Urinary bladder (tissue), 4 donors: ENCODE results near the gene TADA3. TPM values are rescaled to one million over a fixed set of nuclear protein-coding genes. Genes with fewer than 3 reads are reported as not detected.

Source experiments
- DNase-seq: peaks from one replicate; pipeline ENCODE4 v3.0.0-alpha.2; 2015; ENCODE audit errors: extremely low spot score
- H3K27ac ChIP-seq: one replicate; pipeline ENCODE4 v1.5.1; 2013; ENCODE audit warnings: low read depth, mild to moderate bottlenecking, moderate library complexity
- H3K36me3 ChIP-seq: one replicate; pipeline ENCODE4 v1.6.1; 2013; ENCODE audit warnings: mild to moderate bottlenecking, moderate library complexity; ENCODE audit not compliant: insufficient read depth
- H3K4me1 ChIP-seq: one replicate; pipeline ENCODE4 v1.6.1; 2013; ENCODE audit warnings: mild to moderate bottlenecking, moderate library complexity; ENCODE audit not compliant: insufficient read depth
- H3K4me3 ChIP-seq: one replicate; pipeline ENCODE4 v1.5.1; 2013; ENCODE audit warnings: low read depth, low read length
- WGBS: extraction: QIAGEN DNeasy Blood & Tissue Kit; methylation state at CpG from one replicate; pipeline ENCODE4 v1.1.7; 2013; 5-methylcytosine and 5-hydroxymethylcytosine counted together
- polyA plus RNA-seq: library from polyadenylated mRNA; stranded (reverse); fragments of 200-250 nt; gene quantifications from one replicate; pipeline ENCODE4 v1.2.3, GENCODE V29; 2013
- total RNA-seq: library from RNA; depleted of rRNA; stranded (reverse); fragments of >200 nt; gene quantifications from one replicate; pipeline ENCODE4 v1.2.3, GENCODE V29; 2014
- donor health status: healthy with polysubstance abuse.
- donor health status: healthy.

TADA3 gene
- total and polyA plus RNA-seq, 2 donors, result 33.2 to 67.9 TPM

GRCh38 chr3:9804996-9805395 is 12.7 kb upstream of the TADA3 start:
- DNase-seq, result no peak
- 88% methylated on average over 5 of the region's 5 CpGs for WGBS
- peaks cover 13% of the 10 kb centered on the region for H3K36me3 ChIP-seq
- H3K27ac ChIP-seq, result no peak overlapping the region
- no peak overlapping the region for H3K4me3 ChIP-seq
- H3K4me1 ChIP-seq, result no peaks in the 10 kb centered on the region

GRCh38 chr3:9803494-9803893 is 11.2 kb upstream of the TADA3 start:
- no peak overlapping the region for H3K4me3 ChIP-seq
- DNase-seq, result no peak
- no peak overlapping the region for H3K27ac ChIP-seq
- 91% methylated on average over 1 of the region's 1 CpG for WGBS
- peaks cover 15% of the 10 kb centered on the region for H3K36me3 ChIP-seq
- H3K4me1 ChIP-seq, result no peaks in the 10 kb centered on the region

- Histone ChIP-seq H3K4me1 (no peaks in the 10 kb centered on the region), H3K27ac (no peak overlapping the region), H3K36me3 (peaks cover 9% of the 10 kb centered on the region), H3K4me3 (no peak overlapping the region)
- no peak for DNase-seq
- 87% methylated on average over 5 of the region's 5 CpGs for WGBS
Measured at GRCh38 chr3:9800529-9800928, 8.3 kb upstream of the TADA3 start.

- no peak overlapping the region for H3K4me3 ChIP-seq
- H3K36me3 ChIP-seq, result peaks cover 6% of the 10 kb centered on the region
- 92% methylated on average over 12 of the region's 12 CpGs for WGBS
Measured at GRCh38 chr3:9797196-9797945, 5.1 kb upstream of the TADA3 start.

GRCh38 chr3:9795207-9795606 is 2.9 kb upstream of the TADA3 start:
- Histone ChIP-seq H3K27ac (no peak overlapping the region), H3K4me3 (no peak overlapping the region), H3K36me3 (peaks cover 3% of the 10 kb centered on the region), H3K4me1 (no peaks in the 10 kb centered on the region)
- no peak for DNase-seq
- 78% methylated on average over 5 of the region's 5 CpGs for WGBS

More at GRCh38 chr3:9797196-9797945, 5.1 kb upstream of the TADA3 start:
- Histone ChIP-seq H3K27ac (no peak overlapping the region), H3K4me1 (no peaks in the 10 kb centered on the region)
- DNase-seq, result no peak

GRCh38 chr3:9794400-9794799 is 2.1 kb upstream of the TADA3 start:
- Histone ChIP-seq H3K4me1 (no peaks in the 10 kb centered on the region), H3K36me3 (peaks cover 1% of the 10 kb centered on the region), H3K27ac (no peak overlapping the region), H3K4me3 (no peak overlapping the region)
- WGBS, result 95% methylated on average over 11 of the region's 11 CpGs
- DNase-seq, result no peak

- Histone ChIP-seq H3K4me1 (no peaks in the 10 kb centered on the region), H3K36me3 (peaks cover 1% of the 10 kb centered on the region), H3K27ac (peak overlapping the region; percentile 93), H3K4me3 (peak overlapping the region; percentile 96)
- DNase-seq, result no peak
- WGBS, result 2% methylated on average over 23 of the region's 23 CpGs
Measured at GRCh38 chr3:9793161-9793781, 998 bp upstream of the TADA3 start.

- no peak for DNase-seq
- Histone ChIP-seq H3K4me3 (peak overlapping the region; percentile 96), H3K27ac (peak overlapping the region; percentile 96), H3K36me3 (peaks cover 5% of the 10 kb centered on the region), H3K4me1 (no peaks in the 10 kb centered on the region)
- 14% methylated on average over 14 of the region's 14 CpGs for WGBS
Measured at GRCh38 chr3:9791790-9792404, 376 bp downstream of the TADA3 start.

GRCh38 chr3:9791127-9791526 is 1.1 kb downstream of the TADA3 start:
- peaks cover 5% of the 10 kb centered on the region for H3K36me3 ChIP-seq
- H3K4me1 ChIP-seq, result no peaks in the 10 kb centered on the region
- no peak for DNase-seq
- 86% methylated on average over 11 of the region's 11 CpGs for WGBS
- H3K4me3 ChIP-seq, result no peak overlapping the region
- H3K27ac ChIP-seq, result no peak overlapping the region

GRCh38 chr3:9787714-9788113 is 4.6 kb downstream of the TADA3 start:
- WGBS, result 82% methylated on average over 6 of the region's 6 CpGs
- peaks cover 7% of the 10 kb centered on the region for H3K36me3 ChIP-seq

GRCh38 chr3:9786825-9787669 is 5.2 kb downstream of the TADA3 start:
- Histone ChIP-seq H3K36me3 (peaks cover 7% of the 10 kb centered on the region), H3K27ac (no peak overlapping the region), H3K4me1 (no peaks in the 10 kb centered on the region), H3K4me3 (no peak overlapping the region)
- WGBS, result 93% methylated on average over 13 of the region's 13 CpGs
- DNase-seq, result no peak

More at GRCh38 chr3:9787714-9788113, 4.6 kb downstream of the TADA3 start:
- no peak overlapping the region for H3K27ac ChIP-seq
- no peak for DNase-seq
- H3K4me3 ChIP-seq, result no peak overlapping the region
- H3K4me1 ChIP-seq, result no peaks in the 10 kb centered on the region

GRCh38 chr3:9786209-9786739 is 6.0 kb downstream of the TADA3 start:
- H3K4me3 ChIP-seq, result no peak overlapping the region
- no peaks in the 10 kb centered on the region for H3K4me1 ChIP-seq
- WGBS, result 89% methylated on average over 7 of the region's 7 CpGs
- DNase-seq, result no peak
- no peak overlapping the region for H3K27ac ChIP-seq
- H3K36me3 ChIP-seq, result peaks cover 7% of the 10 kb centered on the region

- DNase-seq, result no peak
- WGBS, result 76% methylated on average over 7 of the region's 7 CpGs
- Histone ChIP-seq H3K4me3 (no peak overlapping the region), H3K4me1 (no peaks in the 10 kb centered on the region), H3K36me3 (peaks cover 10% of the 10 kb centered on the region), H3K27ac (no peak overlapping the region)
Measured at GRCh38 chr3:9785602-9786001, 6.7 kb downstream of the TADA3 start.
